Lower lobe of right lung (tissue), 2 donors: ENCODE data around the gene CADPS2. TPM values are rescaled to one million over a fixed set of nuclear protein-coding genes. Genes with fewer than 3 reads are reported as not detected.

Experiments
- ATAC-seq, 2 donors: fragments of 200-7000 bp; cut with Tn5 transposase; one replicate each; pipeline ENCODE4 v1.9.1; 2020 to 2022; ENCODE audit warnings: mild to moderate bottlenecking in 2 of 2, moderate library complexity in 2 of 2
- DNase-seq: peaks from one replicate; pipeline ENCODE4 v3.0.0-alpha.2; 2020
- H3K27ac ChIP-seq: fragments of 200-600 bp; one replicate; pipeline ENCODE4 v1.8.0; 2022
- H3K27me3 ChIP-seq: fragments of 200-600 bp; one replicate; pipeline ENCODE4 v1.8.0; 2022; ENCODE audit warnings: low read depth
- H3K36me3 ChIP-seq: fragments of 200-600 bp; one replicate; pipeline ENCODE4 v1.8.0; 2022; ENCODE audit warnings: mild to moderate bottlenecking
- H3K4me1 ChIP-seq: fragments of 200-600 bp; one replicate; pipeline ENCODE4 v1.8.0; 2022
- H3K4me3 ChIP-seq: fragments of 200-600 bp; one replicate; pipeline ENCODE4 v1.8.0; 2022; ENCODE audit warnings: mild to moderate bottlenecking
- H3K9me3 ChIP-seq: fragments of 200-600 bp; one replicate; pipeline ENCODE4 v1.8.0; 2022
- intact Hi-C: fragments of 100-400 bp; cut with DNase I; formaldehyde crosslinking; loops from one replicate; pipeline ENCODE4 v1.11.0; 2022
- total RNA-seq: library from RNA; stranded (reverse); fragmentation: NEBNext Ultra II Directional; extraction: Animal tissue kit (Norgen Biotek cat#: 25700); gene quantifications from one replicate; pipeline ENCODE4 v1.2.1, GENCODE V29; 2021
- TF ChIP-seq, protein P1 (sequence below): fragments of 200-600 bp; IDR thresholded peaks from one replicate; pipeline ENCODE4 v1.8.0; 2022; ENCODE audit warnings: antibody characterized with exemption, mild to moderate bottlenecking
- donor health status: DM: no; HTN: yes; CAD: no; lungs with severe emphysema.

Gene CADPS2
- total RNA-seq, 1 donor from 2014 or later, result 41.1 TPM

- peaks cover 15% of the 10 kb centered on the region for H3K36me3 ChIP-seq
- no peak overlapping the region for H3K27ac ChIP-seq
- TF ChIP-seq, protein P1, sequence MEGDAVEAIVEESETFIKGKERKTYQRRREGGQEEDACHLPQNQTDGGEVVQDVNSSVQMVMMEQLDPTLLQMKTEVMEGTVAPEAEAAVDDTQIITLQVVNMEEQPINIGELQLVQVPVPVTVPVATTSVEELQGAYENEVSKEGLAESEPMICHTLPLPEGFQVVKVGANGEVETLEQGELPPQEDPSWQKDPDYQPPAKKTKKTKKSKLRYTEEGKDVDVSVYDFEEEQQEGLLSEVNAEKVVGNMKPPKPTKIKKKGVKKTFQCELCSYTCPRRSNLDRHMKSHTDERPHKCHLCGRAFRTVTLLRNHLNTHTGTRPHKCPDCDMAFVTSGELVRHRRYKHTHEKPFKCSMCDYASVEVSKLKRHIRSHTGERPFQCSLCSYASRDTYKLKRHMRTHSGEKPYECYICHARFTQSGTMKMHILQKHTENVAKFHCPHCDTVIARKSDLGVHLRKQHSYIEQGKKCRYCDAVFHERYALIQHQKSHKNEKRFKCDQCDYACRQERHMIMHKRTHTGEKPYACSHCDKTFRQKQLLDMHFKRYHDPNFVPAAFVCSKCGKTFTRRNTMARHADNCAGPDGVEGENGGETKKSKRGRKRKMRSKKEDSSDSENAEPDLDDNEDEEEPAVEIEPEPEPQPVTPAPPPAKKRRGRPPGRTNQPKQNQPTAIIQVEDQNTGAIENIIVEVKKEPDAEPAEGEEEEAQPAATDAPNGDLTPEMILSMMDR, result no peak
- H3K27me3 ChIP-seq, result no peaks in the 10 kb centered on the region
- no peak overlapping the region for H3K4me3 ChIP-seq
- no peaks in the 10 kb centered on the region for H3K4me1 ChIP-seq
- intact Hi-C loops, result no loop called here
- ATAC-seq, result no peak
- no peak for DNase-seq
- H3K9me3 ChIP-seq, result no peaks in the 10 kb centered on the region
Measured at GRCh38 chr7:122577449-122578003, 308.7 kb downstream of the CADPS2 start.

GRCh38 chr7:122572706-122573105, 313.6 kb downstream of the CADPS2 start:
- intact Hi-C loops, result no loop called here
- TF ChIP-seq, protein P1, result no peak
- ATAC-seq (no peak), DNase-seq (no peak)
- no peaks in the 10 kb centered on the region for H3K27me3 ChIP-seq
- H3K36me3 ChIP-seq, result peaks cover 8% of the 10 kb centered on the region
- H3K4me3 ChIP-seq, result no peak overlapping the region
- H3K27ac ChIP-seq, result no peak overlapping the region
- no peaks in the 10 kb centered on the region for H3K4me1 ChIP-seq
- no peaks in the 10 kb centered on the region for H3K9me3 ChIP-seq

GRCh38 chr7:122561326-122561725, 324.9 kb downstream of the CADPS2 start:
- no peaks in the 10 kb centered on the region for H3K27me3 ChIP-seq
- no peaks in the 10 kb centered on the region for H3K36me3 ChIP-seq
- no peak overlapping the region for H3K4me3 ChIP-seq
- no peak overlapping the region for H3K27ac ChIP-seq
- ATAC-seq (no peak), DNase-seq (no peak)
- intact Hi-C loops, result no loop called here
- H3K4me1 ChIP-seq, result peaks cover 10% of the 10 kb centered on the region
- H3K9me3 ChIP-seq, result no peaks in the 10 kb centered on the region
- TF ChIP-seq, protein P1, result no peak

- no peak for ATAC-seq
- Histone ChIP-seq H3K36me3 (no peaks in the 10 kb centered on the region), H3K27me3 (no peaks in the 10 kb centered on the region), H3K27ac (no peak overlapping the region), H3K4me3 (no peak overlapping the region), H3K9me3 (no peaks in the 10 kb centered on the region), H3K4me1 (peaks cover 10% of the 10 kb centered on the region)
- DNase-seq, result no peak
- TF ChIP-seq, protein P1, result no peak
- intact Hi-C loops, result no loop called here
Measured at GRCh38 chr7:122556873-122557542, 329.3 kb downstream of the CADPS2 start.

- no peak overlapping the region for H3K27ac ChIP-seq
- intact Hi-C loops, result no loop called here
- H3K27me3 ChIP-seq, result no peaks in the 10 kb centered on the region
- DNase-seq (no peak), ATAC-seq (no peak)
- H3K9me3 ChIP-seq, result no peaks in the 10 kb centered on the region
- TF ChIP-seq, protein P1, result no peak
- H3K4me3 ChIP-seq, result no peak overlapping the region
- H3K4me1 ChIP-seq, result peaks cover 10% of the 10 kb centered on the region
- no peaks in the 10 kb centered on the region for H3K36me3 ChIP-seq
Measured at GRCh38 chr7:122556219-122556618, 330.0 kb downstream of the CADPS2 start.
